IPS-15b (cell line): ENCODE measurements around the gene TRPV6.

Experiments
- H3K27me3 ChIP-seq: one replicate; pipeline ENCODE4 v1.6.1; 2013; ENCODE audit warnings: low read length; ENCODE audit not compliant: control insufficient read depth, insufficient read depth
- H3K36me3 ChIP-seq: one replicate; pipeline ENCODE4 v1.6.1; 2013; ENCODE audit warnings: low read length; ENCODE audit not compliant: control insufficient read depth, insufficient read depth
- H3K4me1 ChIP-seq: one replicate; pipeline ENCODE4 v1.6.1; 2013; ENCODE audit warnings: mild to moderate bottlenecking, low read length; ENCODE audit not compliant: control insufficient read depth, insufficient read depth
- H3K4me3 ChIP-seq: one replicate; pipeline ENCODE4 v1.5.1; 2013; ENCODE audit warnings: low read depth, low read length
- H3K9ac ChIP-seq: one replicate; pipeline ENCODE4 v1.6.1; 2013; ENCODE audit warnings: low read depth, mild to moderate bottlenecking, low read length
- H3K9me3 ChIP-seq: one replicate; pipeline ENCODE4 v1.6.1; 2013; ENCODE audit warnings: mild to moderate bottlenecking, low read length; ENCODE audit not compliant: control insufficient read depth, insufficient read depth

The TRPV6 gene

GRCh38 chr7:142905759-142906158 lies 20.2 kb upstream of the TRPV6 start:
- Histone ChIP-seq H3K36me3 (no peaks in the 10 kb centered on the region), H3K9me3 (peaks cover 5% of the 10 kb centered on the region), H3K4me1 (no peaks in the 10 kb centered on the region), H3K9ac (no peak overlapping the region), H3K27me3 (no peaks in the 10 kb centered on the region), H3K4me3 (no peak overlapping the region)

GRCh38 chr7:142904128-142904527 lies 18.6 kb upstream of the TRPV6 start:
- H3K9ac ChIP-seq: no peak overlapping the region
- no peak overlapping the region for H3K4me3 ChIP-seq
- H3K4me1 ChIP-seq: no peaks in the 10 kb centered on the region
- no peaks in the 10 kb centered on the region for H3K36me3 ChIP-seq
- H3K9me3 ChIP-seq: peaks cover 5% of the 10 kb centered on the region
- H3K27me3 ChIP-seq: no peaks in the 10 kb centered on the region

GRCh38 chr7:142901426-142902259 lies 16.1 kb upstream of the TRPV6 start:
- Histone ChIP-seq H3K4me1 (peaks cover 2% of the 10 kb centered on the region), H3K9ac (no peak overlapping the region), H3K4me3 (no peak overlapping the region), H3K36me3 (no peaks in the 10 kb centered on the region), H3K9me3 (peaks cover 5% of the 10 kb centered on the region), H3K27me3 (no peaks in the 10 kb centered on the region)

GRCh38 chr7:142899661-142900060 lies 14.1 kb upstream of the TRPV6 start:
- H3K27me3 ChIP-seq: no peaks in the 10 kb centered on the region
- no peak overlapping the region for H3K4me3 ChIP-seq
- peaks cover 2% of the 10 kb centered on the region for H3K4me1 ChIP-seq
- H3K36me3 ChIP-seq: no peaks in the 10 kb centered on the region
- peaks cover 3% of the 10 kb centered on the region for H3K9me3 ChIP-seq
- no peak overlapping the region for H3K9ac ChIP-seq

DNA sequence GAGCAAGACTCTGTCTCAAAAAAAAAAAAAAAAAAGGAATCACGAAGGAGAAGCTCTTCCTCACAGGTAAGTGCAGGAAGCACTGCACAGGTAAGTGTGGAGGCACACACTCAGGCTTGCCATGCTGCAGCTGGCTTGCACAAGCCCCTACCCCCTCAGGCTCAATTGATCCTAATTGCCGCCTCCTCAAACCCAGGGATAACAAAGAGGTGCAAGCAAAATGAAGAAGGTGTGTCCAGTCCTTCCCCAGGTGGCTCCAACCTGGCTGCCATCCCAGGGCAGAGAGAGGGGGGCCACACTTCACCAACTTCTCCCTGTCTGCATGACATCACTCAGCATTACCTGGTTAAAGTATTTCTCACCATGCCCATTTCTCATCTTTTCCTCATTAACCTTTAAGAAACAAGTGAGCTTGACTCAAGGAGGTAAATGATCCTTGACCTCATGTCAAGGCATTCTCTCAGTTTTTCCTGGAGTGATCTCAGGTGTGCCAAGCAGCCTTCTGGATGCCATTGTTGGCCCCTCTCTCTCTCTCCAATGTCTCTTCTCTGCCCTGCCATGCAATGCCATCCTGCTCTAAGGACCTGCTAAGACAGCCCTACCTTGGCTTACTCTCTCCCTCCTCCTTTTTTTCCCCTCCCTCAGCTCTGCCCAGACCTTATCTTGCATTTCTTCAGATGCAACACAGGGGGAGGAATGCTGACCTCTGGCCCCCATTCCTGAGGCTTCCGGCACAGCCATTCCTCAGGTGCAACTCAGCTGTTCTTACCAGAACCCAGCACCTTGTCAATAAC lies 13.0 kb upstream of the TRPV6 start:
- Histone ChIP-seq H3K4me3 (no peak overlapping the region), H3K4me1 (peaks cover 2% of the 10 kb centered on the region), H3K27me3 (no peaks in the 10 kb centered on the region), H3K9me3 (peaks cover 3% of the 10 kb centered on the region), H3K36me3 (no peaks in the 10 kb centered on the region), H3K9ac (no peak overlapping the region)

DNA sequence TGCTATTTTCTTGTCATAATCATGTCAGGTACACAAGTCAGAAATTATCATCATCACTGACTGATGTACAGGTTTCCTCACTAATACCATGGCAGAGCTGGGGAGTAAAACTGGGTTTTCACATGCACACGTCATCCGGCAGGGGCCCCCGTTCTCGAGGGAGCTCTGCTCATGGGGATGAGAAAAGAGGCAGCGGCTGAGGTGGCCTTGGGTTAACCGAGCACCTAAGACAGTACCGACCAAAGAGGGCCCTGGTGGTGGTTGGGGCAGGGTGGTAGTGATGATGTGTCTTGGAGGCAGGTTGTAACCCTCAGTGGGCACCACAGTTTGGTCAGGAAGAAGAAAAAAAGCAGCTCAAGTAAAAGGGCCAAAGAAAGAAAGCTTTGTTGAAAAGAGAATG lies 12.1 kb upstream of the TRPV6 start:
- peaks cover 3% of the 10 kb centered on the region for H3K9me3 ChIP-seq
- no peaks in the 10 kb centered on the region for H3K27me3 ChIP-seq
- H3K4me3 ChIP-seq: no peak overlapping the region
- H3K9ac ChIP-seq: no peak overlapping the region
- no peaks in the 10 kb centered on the region for H3K36me3 ChIP-seq
- H3K4me1 ChIP-seq: peaks cover 2% of the 10 kb centered on the region

DNA sequence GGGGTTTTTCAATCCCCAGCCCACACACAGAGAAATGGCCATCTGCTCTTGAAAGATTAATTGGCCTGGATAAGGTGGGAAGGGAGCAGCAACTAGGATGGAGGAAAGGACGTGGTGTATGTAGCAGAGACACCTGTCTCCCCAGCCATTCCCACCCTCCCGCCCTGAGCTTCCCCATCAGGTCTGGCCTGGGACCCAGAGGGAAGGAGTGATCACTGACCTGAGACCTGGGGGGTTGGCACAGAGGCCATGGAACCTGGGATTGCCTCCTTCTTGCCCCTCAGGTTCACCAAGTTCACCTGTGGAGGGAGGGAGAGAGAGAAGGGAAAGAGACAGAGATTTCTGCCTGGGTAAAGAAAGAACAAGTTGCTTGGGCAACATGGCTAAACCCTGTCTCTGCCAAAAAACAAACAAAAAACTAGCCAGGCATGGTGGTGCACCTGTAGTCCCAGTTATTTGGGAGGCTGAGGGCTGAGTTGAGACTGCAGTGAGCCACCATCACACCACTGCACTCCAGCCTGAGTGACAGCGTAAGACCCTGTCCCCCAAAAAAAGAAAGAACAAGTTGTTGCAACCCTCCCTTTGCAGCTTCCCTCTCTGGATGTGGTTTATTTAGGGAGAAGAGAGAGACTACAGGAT lies 11.3 kb upstream of the TRPV6 start:
- no peak overlapping the region for H3K4me3 ChIP-seq
- H3K36me3 ChIP-seq: no peaks in the 10 kb centered on the region
- H3K4me1 ChIP-seq: peaks cover 2% of the 10 kb centered on the region
- no peaks in the 10 kb centered on the region for H3K27me3 ChIP-seq
- H3K9me3 ChIP-seq: no peaks in the 10 kb centered on the region
- H3K9ac ChIP-seq: no peak overlapping the region

DNA sequence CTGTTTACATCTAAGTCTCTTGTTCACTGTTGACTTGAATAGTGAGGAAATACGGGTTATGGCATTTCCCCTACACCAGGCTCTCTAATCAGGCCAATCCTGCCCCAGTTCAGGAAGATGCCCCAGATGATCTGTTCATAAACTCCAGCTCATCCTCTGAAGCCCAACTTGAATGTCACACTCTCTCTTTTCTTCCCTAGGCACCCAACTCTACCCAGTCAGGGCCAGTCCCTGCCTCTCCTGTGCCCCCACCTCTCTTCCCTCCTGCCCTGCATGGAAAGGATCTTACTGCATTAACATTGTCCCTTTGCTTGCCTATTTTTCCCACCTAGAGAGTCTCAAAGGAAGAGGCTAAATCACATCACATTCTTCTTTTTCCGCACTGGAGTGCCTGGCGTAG lies 10.6 kb upstream of the TRPV6 start:
- peaks cover 2% of the 10 kb centered on the region for H3K4me1 ChIP-seq
- no peaks in the 10 kb centered on the region for H3K9me3 ChIP-seq
- no peak overlapping the region for H3K4me3 ChIP-seq
- H3K9ac ChIP-seq: no peak overlapping the region
- no peaks in the 10 kb centered on the region for H3K36me3 ChIP-seq
- no peaks in the 10 kb centered on the region for H3K27me3 ChIP-seq

- H3K9me3 ChIP-seq: no peaks in the 10 kb centered on the region
- H3K9ac ChIP-seq: no peak overlapping the region
- peaks cover 2% of the 10 kb centered on the region for H3K4me1 ChIP-seq
- no peaks in the 10 kb centered on the region for H3K36me3 ChIP-seq
- H3K4me3 ChIP-seq: no peak overlapping the region
- no peaks in the 10 kb centered on the region for H3K27me3 ChIP-seq
Observed at GRCh38 chr7:142894985-142895593, 9.5 kb upstream of the TRPV6 start.

DNA sequence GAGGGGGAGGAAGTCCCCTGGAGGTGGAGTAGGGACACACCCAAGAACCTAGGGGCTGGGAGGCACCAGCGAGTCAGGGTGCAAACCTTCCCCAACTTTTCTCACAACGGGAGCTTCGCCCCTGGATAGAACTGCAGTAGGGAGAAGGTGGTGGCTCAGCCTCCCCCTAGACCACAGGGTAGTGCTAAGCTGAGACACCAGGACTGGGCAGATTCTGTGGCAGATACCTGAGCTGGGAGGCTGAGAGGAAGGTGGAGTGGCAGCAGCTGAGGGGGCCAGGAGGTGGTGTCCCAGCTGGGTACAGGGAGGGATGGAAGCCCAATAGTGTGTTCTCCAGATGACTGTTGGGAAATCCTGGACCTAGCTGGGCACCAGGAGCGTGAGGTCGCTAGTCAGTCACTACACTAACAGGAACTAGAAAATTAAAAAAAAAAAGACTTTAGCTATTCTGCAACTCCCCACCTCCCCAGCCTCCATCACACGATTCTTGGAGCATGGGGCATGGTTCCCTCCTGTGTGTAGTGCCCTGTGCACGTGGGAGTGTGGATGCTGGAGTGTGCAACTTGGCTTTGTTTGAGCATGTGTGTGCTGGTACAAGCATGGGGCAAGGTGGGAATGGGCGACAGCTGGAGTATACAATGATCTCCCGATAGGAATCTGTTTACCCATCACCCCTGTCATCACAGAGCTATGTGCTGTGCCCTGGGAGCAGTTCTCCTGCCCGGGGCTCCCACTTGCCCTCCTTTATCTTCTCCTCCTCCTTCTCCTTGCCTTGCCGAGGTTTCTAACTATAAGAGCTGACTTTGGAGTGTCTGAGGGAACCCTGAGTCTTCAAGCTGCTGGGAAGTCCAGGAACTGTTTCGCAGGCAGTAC lies 8.8 kb upstream of the TRPV6 start:
- Histone ChIP-seq H3K9me3 (no peaks in the 10 kb centered on the region), H3K4me1 (peaks cover 2% of the 10 kb centered on the region), H3K36me3 (no peaks in the 10 kb centered on the region), H3K9ac (no peak overlapping the region), H3K4me3 (no peak overlapping the region), H3K27me3 (no peaks in the 10 kb centered on the region)

GRCh38 chr7:142892951-142893350 lies 7.4 kb upstream of the TRPV6 start:
- no peaks in the 10 kb centered on the region for H3K36me3 ChIP-seq
- H3K27me3 ChIP-seq: no peaks in the 10 kb centered on the region
- no peaks in the 10 kb centered on the region for H3K4me1 ChIP-seq
- H3K4me3 ChIP-seq: no peak overlapping the region
- H3K9ac ChIP-seq: no peak overlapping the region
- no peaks in the 10 kb centered on the region for H3K9me3 ChIP-seq
